Left lung (tissue), 10 donors: Measurements from ENCODE around the gene TANGO6. TPM values are rescaled to one million over a fixed set of nuclear protein-coding genes. Genes with fewer than 3 reads are reported as not detected.

Experiments used
- ATAC-seq: fragments of 200-7000 bp; cut with Tn5 transposase; one replicate; pipeline ENCODE4 v1.9.1; 2020; ENCODE audit warnings: moderate library complexity
- DNase-seq, 4 donors: peaks; one replicate each; pipeline ENCODE4 v3.0.0-alpha.2; 2013 to 2020
- H3K27ac ChIP-seq, 2 donors: fragments of 200-600 bp; sonication (generic) in 1 of 2; one replicate each; pipeline versions ENCODE4 v1.5.0 to v1.8.0; 2020 to 2021
- H3K27me3 ChIP-seq, 2 donors: fragments of 200-600 bp; sonication (generic) in 1 of 2; one replicate each; pipeline versions ENCODE4 v1.5.0 to v1.8.0; 2020 to 2021
- H3K36me3 ChIP-seq, 2 donors: fragments of 200-600 bp; sonication (generic) in 1 of 2; one replicate each; pipeline versions ENCODE4 v1.5.0 to v1.8.0; 2020 to 2021
- H3K4me1 ChIP-seq, 2 donors: fragments of 200-600 bp; one replicate each; pipeline ENCODE4 v1.8.0; 2021
- H3K4me3 ChIP-seq, 2 donors: fragments of 200-600 bp; sonication (generic) in 1 of 2; one replicate each; pipeline versions ENCODE4 v1.5.0 to v1.8.0; 2020 to 2021; ENCODE audit warnings: mild to moderate bottlenecking in 1 of 2
- H3K9me3 ChIP-seq, 2 donors: fragments of 200-600 bp; sonication (generic) in 1 of 2; one replicate each; pipeline versions ENCODE4 v1.5.0 to v1.8.0; 2020 to 2021
- intact Hi-C, 2 donors: fragments of 100-400 bp; cut with DNase I; formaldehyde crosslinking; loops; one replicate each; pipeline versions ENCODE4 v1.11.2 to v1.14.2; 2022
- polyA plus RNA-seq, 6 donors: library from polyadenylated mRNA; unstranded; fragments of 120-200 nt; gene quantifications; one replicate each; pipeline ENCODE4 v1.2.1, GENCODE V29; 2013; ENCODE audit not compliant: insufficient read length in 6 of 6
- total RNA-seq, 2 donors: library from RNA; stranded (reverse); fragmentation: NEBNext Ultra II Directional; extraction: Animal tissue kit (Norgen Biotek cat#: 25700); gene quantifications; one replicate each; pipeline ENCODE4 v1.2.1, GENCODE V29; 2021
- TF ChIP-seq, protein P1 (sequence below), 2 donors: fragments of 200-600 bp; sonication (generic) in 1 of 2; IDR thresholded peaks; one replicate each; pipeline versions ENCODE4 v1.5.0 to v1.8.0; 2021; ENCODE audit warnings: antibody characterized with exemption in 2 of 2
- donor health status: DM: no; HTN: yes; CAD: no.
- donor health status: DM: no; HTN: no; CAD: no.

TANGO6 gene
- total and polyA plus RNA-seq, 8 donors, result 6.3 to 24.1 (median 7.9) TPM

DNA sequence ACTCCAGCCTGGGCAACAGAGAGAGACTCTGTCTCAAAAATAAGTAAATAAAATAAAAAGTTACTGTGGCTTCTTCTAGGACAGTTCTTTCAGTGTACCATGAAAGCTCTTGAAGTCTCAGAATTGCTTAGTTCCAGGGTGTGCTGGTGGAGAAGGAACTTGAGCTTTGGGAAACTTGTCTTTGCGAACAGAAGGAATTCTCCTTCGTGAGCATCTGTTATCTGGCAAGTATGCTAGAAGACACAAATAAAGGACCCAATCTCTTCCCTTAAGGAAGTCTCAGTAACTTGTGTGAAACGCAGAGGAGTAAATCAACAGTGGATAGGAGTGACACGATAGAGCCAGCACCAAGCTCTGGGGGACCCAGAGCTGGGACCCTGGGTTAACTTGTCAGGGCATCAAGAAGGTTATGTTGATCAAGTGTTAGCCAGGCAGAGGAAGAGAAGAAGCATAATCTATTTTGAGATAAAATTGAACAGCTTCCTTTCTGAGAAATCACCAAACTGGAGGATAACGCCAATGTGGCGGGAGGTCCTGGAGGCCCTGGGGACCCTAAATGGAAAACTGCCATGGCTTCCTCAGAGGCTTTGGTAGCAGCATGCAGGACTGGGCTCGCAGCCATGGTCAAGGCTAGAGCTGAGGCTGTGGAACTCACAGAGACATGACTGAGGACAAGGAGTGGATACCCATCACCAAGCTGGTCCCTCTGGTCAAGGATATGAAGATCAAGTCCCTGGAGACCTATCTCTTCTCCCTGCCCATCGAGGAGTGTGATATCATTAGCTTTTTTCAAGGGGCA is 190.0 kb downstream of the TANGO6 start:
- ATAC-seq (no peak), DNase-seq (no peak)
- TF ChIP-seq, protein P1, sequence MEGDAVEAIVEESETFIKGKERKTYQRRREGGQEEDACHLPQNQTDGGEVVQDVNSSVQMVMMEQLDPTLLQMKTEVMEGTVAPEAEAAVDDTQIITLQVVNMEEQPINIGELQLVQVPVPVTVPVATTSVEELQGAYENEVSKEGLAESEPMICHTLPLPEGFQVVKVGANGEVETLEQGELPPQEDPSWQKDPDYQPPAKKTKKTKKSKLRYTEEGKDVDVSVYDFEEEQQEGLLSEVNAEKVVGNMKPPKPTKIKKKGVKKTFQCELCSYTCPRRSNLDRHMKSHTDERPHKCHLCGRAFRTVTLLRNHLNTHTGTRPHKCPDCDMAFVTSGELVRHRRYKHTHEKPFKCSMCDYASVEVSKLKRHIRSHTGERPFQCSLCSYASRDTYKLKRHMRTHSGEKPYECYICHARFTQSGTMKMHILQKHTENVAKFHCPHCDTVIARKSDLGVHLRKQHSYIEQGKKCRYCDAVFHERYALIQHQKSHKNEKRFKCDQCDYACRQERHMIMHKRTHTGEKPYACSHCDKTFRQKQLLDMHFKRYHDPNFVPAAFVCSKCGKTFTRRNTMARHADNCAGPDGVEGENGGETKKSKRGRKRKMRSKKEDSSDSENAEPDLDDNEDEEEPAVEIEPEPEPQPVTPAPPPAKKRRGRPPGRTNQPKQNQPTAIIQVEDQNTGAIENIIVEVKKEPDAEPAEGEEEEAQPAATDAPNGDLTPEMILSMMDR (IDR thresholded peaks at IDR 0.05), result no peak
- Histone ChIP-seq H3K4me3 (no peak overlapping the region), H3K27ac (no peak overlapping the region), H3K9me3 (no peaks in the 10 kb centered on the region), H3K4me1 (no peaks in the 10 kb centered on the region), H3K27me3 (no peaks in the 10 kb centered on the region), H3K36me3 (peaks cover 0 to 14% of the 10 kb centered on the region in 2 donors)
- intact Hi-C loops, result no loop called here

DNA sequence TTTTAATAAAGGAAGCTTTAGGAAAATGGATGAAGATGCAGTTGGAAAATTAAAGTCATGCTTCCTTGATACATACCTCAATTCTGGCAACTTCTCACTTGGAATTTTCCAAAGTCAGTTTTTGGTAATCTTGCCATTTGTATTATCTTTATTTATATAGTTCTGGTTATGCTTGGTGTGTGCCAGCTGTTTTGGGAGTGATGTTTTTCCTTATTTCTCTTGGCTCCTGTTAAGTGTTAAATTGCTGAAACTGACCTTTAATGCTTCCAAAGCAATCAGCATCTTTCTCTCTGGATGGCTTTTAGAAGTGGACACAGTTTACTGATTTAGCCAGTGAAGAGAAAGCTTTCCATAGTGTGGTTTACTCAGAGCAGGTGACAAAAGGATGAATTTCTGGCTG is 192.0 kb downstream of the TANGO6 start:
- TF ChIP-seq, protein P1 (IDR thresholded peaks at IDR 0.05), result no peak
- H3K4me3 ChIP-seq, result no peak overlapping the region
- no peak overlapping the region for H3K27ac ChIP-seq
- peaks cover 0 to 16% of the 10 kb centered on the region in 2 donors for H3K36me3 ChIP-seq
- H3K9me3 ChIP-seq, result no peaks in the 10 kb centered on the region
- ATAC-seq (no peak), DNase-seq (no peak)
- H3K4me1 ChIP-seq, result no peaks in the 10 kb centered on the region
- H3K27me3 ChIP-seq, result no peaks in the 10 kb centered on the region
- intact Hi-C loops, result no loop called here

DNA sequence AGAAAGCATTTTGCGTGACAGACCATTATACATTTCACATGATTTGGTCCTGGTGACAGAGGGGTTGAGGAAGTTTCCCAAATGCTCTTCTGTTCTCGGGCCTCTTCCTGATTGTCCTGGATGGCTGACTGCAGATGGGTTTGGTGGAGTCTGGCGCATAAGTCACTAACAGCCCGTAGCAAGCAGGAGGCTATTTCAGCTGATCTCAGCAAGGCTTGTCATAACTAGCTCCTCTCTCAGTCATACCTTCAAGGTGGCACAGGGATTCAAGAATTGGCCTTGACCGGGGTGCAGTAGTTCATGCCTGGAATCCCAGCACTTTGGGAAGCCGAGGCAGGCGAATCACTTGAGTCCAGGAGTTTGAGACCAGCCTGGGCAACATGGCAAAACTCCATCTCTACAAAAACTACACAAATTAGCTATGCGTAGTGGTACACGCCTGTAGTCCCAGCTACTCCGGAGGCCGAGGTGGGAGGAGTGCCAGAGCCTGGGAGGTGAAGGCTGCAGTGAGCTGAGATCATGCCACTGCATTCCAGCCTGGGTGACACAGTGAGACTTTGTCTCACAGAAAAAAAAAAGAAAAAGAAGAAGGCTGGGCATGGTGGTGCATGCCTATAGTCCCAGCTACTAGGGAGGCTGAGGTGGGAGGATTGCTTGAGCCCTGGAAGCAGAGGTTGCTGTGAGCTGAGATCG is 193.2 kb downstream of the TANGO6 start:
- DNase-seq (no peak), ATAC-seq (no peak)
- H3K4me3 ChIP-seq, result no peak overlapping the region
- no peak overlapping the region for H3K27ac ChIP-seq
- H3K36me3 ChIP-seq, result peaks cover 0 to 28% of the 10 kb centered on the region in 2 donors
- TF ChIP-seq, protein P1 (IDR thresholded peaks at IDR 0.05), result no peak
- no peaks in the 10 kb centered on the region for H3K27me3 ChIP-seq
- H3K9me3 ChIP-seq, result no peaks in the 10 kb centered on the region
- intact Hi-C loops, result no loop called here
- H3K4me1 ChIP-seq, result no peaks in the 10 kb centered on the region

DNA sequence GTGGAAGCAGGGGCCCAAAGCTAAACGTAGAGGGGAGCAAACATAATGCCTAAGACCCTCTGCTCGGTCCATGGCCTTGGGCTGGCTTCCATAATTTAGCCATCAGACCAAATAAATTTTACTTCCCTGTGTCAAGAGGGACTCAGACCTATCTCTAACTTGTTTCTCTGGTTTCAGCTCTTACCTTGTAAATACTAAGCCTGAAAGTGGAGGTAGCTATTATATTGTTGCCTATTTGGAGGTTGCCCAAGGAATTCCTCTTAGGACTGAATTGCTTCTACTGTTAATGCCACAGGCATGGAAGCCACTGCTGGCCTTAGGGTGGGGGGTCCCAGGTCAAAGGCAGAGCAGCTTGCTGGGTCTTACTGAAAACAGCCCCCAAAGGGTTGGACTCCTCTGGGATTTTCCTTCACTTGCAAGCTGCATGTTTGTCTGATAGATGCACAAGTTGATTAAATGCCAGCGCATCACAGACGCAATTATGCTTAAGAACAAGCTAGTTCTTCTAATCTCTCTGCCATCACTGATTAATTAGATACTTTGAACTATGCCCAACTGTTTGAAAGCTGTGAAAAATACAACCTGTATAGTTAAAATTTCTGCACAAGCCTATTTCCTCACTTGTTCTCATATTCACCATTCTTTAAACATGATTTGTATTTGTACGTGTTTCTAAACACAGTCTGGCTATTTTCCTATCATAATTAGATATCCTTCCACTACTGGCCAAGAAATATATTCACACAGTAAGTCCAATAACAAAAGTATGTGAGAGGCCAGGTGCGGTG is 194.2 kb downstream of the TANGO6 start:
- no peaks in the 10 kb centered on the region for H3K27me3 ChIP-seq
- H3K4me3 ChIP-seq, result no peak overlapping the region
- peaks cover 0 to 32% of the 10 kb centered on the region in 2 donors for H3K36me3 ChIP-seq
- TF ChIP-seq, protein P1 (IDR thresholded peaks at IDR 0.05), result no peak
- intact Hi-C loops, result no loop called here
- peak overlapping the region in 1 of 2 donors; percentile 9 for H3K27ac ChIP-seq
- ATAC-seq (peak; percentile 82), DNase-seq (peak in 1 of 4 donors; percentile 48)
- H3K4me1 ChIP-seq, result no peaks in the 10 kb centered on the region
- peaks cover 0 to 4% of the 10 kb centered on the region in 2 donors for H3K9me3 ChIP-seq
